ENCODE results near the gene PCLO. TPM values are rescaled to one million over a fixed set of nuclear protein-coding genes. Genes with fewer than 3 reads are reported as not detected.

Gene PCLO
- total and polyA plus RNA-seq, 2 of the 4 experiments (the other 2 are of a cell fraction): under 0.01 to 0.05 TPM

DNA sequence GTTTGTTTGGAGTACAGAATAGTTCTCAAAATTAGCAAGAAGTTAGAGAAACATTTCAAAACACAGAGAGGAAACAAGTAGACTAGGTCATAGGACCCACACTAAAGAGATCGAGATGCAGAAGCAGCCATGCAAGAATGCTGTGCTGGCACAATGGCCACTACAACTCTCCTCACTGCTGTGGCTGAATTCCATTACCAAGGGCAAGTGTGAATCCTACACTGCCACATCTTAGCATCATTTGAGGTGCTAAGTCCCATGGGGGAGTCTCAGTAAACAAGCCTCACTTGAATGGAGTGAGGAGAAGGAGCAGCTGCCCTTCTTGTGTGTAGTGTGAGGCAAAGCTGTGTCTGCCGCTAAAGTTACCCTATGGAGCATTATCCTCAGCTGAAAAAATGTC lies 56.7 kb downstream of the PCLO start:
- no peaks in the 10 kb centered on the region for H3K27me3 ChIP-seq (ENCODE audit: control insufficient read depth, insufficient read depth, low read length)
- H2BK15ac ChIP-seq (ENCODE audit: low read depth, low read length): no peak overlapping the region
- in situ Hi-C loops (cut with MboI; ENCODE audit: low sequenced_read_pairs): no loop called here
- H3K18ac ChIP-seq (ENCODE audit: low read depth, low read length): no peak overlapping the region
- no peak overlapping the region for H4K91ac ChIP-seq (ENCODE audit: insufficient read depth, low read depth, low read length)
- H3K9me1 ChIP-seq (ENCODE audit: insufficient read depth, low read length): no peaks in the 10 kb centered on the region
- H3K56ac ChIP-seq (ENCODE audit: extremely low read depth, insufficient read depth, low read length): no peak overlapping the region
- ChIA-PET POLR2A (ENCODE audit: unreplicated experiment) (no interaction called here), CTCF (no interaction called here)
- H3K79me1 ChIP-seq (ENCODE audit: low read depth in 1 of 2, low read length in 2 of 2): no peaks in the 10 kb centered on the region
- DNase-seq (no peak), ATAC-seq (ENCODE audit: low read depth) (no peak)
- H2BK120ac ChIP-seq (ENCODE audit: low read depth, low read length): no peak overlapping the region
- no peak overlapping the region for H3K14ac ChIP-seq (replicated peaks; ENCODE audit: low read depth, low read length)
- no peaks in the 10 kb centered on the region for H4K20me1 ChIP-seq (ENCODE audit: insufficient read depth, low read length)
- no peak overlapping the region for H2BK20ac ChIP-seq (ENCODE audit: low read depth, low read length)
- WGBS, 2 experiments (ENCODE audit: extremely low coverage in 2 of 2, insufficient read length in 1 of 2): no CpG with 5 or more reads among the region's 2 CpGs
- no peak overlapping the region for H4K8ac ChIP-seq (ENCODE audit: low read depth in 2 of 2, low read length in 2 of 2)
- no peak overlapping the region for H3K23ac ChIP-seq (ENCODE audit: low read depth, low read length)
- H3K9ac ChIP-seq (ENCODE audit: low read depth, low read length): no peak overlapping the region
- no peak overlapping the region for H2AK5ac ChIP-seq (ENCODE audit: low read depth, low read length)
- H3K27ac ChIP-seq (ENCODE audit: insufficient read depth, low read length): no peak overlapping the region
- H3K4ac ChIP-seq (ENCODE audit: low read depth, low read length): no peak overlapping the region
- TF ChIP-seq SMC3 (IDR thresholded peaks at IDR 0.05; ENCODE audit: low read depth, low read length) (no peak), POLR2A (IDR thresholded peaks at IDR 0.05; ENCODE audit: low read depth, low read length) (no peak), RAD21 (IDR thresholded peaks at IDR 0.05; ENCODE audit: low read length) (no peak)
- no peak overlapping the region for H4K5ac ChIP-seq (ENCODE audit: low read depth, low read length)
- H2AK9ac ChIP-seq (replicated peaks; ENCODE audit: low read depth, low read length, poor library complexity): no peak overlapping the region
- H3K36me3 ChIP-seq (ENCODE audit: control insufficient read depth, insufficient read depth, low read length): no peaks in the 10 kb centered on the region
- no peaks in the 10 kb centered on the region for H3K9me3 ChIP-seq (ENCODE audit: control insufficient read depth, insufficient read depth, low read length)
- H3K4me3 ChIP-seq (ENCODE audit: insufficient read depth, low read depth, low read length): no peak overlapping the region
- intact Hi-C loops (cut with micrococcal nuclease): no loop called here
- H2BK5ac ChIP-seq (ENCODE audit: low read depth, low read length, poor library complexity, severe bottlenecking): no peak overlapping the region
- BruUV-seq (replicated peaks): no TSS peak
- dilution Hi-C loops (cut with HindIII; ENCODE audit: low sequenced_read_pairs, unreplicated experiment): no loop called here
- H3K4me1 ChIP-seq (ENCODE audit: control insufficient read depth, insufficient read depth, low read length): no peaks in the 10 kb centered on the region
- peak overlapping the region; percentile 33 for H2AFZ ChIP-seq (replicated peaks; ENCODE audit: low read length, poor library complexity)
- no peak overlapping the region for H3K4me2 ChIP-seq (ENCODE audit: low read depth, low read length)
